Neuronal stem cell (in vitro differentiated cells): ENCODE measurements around the gene CKMT1A.
"Not testable (repeated sequence)": the region's sequence is repeated elsewhere in the genome, so short reads cannot be mapped to it uniquely, and the experiment has no call there.

Experiments used
- DNase-seq: peaks from one replicate; pipeline ENCODE4 v3.0.0-alpha.2; 2013; ENCODE audit warnings: low spot score
- H2AFZ ChIP-seq: one replicate; pipeline ENCODE4 v1.6.1; 2013; ENCODE audit warnings: mild to moderate bottlenecking, low read length, inconsistent platforms
- H2AK5ac ChIP-seq: 2 replicates; pipeline ENCODE4 v1.6.1; 2013; ENCODE audit warnings: low read depth, mild to moderate bottlenecking, inconsistent platforms, low read length, moderate library complexity, mixed read lengths
- H2BK120ac ChIP-seq: 2 replicates; pipeline ENCODE4 v1.6.1; 2013; ENCODE audit warnings: low read depth, mild to moderate bottlenecking, inconsistent platforms, low read length, moderate library complexity, mixed read lengths
- H2BK12ac ChIP-seq: one replicate; pipeline ENCODE4 v1.6.1; 2013; ENCODE audit warnings: low read length, inconsistent platforms
- H2BK15ac ChIP-seq: 2 replicates; pipeline ENCODE4 v1.6.1; 2013; ENCODE audit warnings: mild to moderate bottlenecking, low read length, inconsistent platforms, mixed read lengths
- H2BK5ac ChIP-seq: one replicate; pipeline ENCODE4 v1.6.1; 2013; ENCODE audit warnings: inconsistent platforms, mild to moderate bottlenecking, low read length, moderate library complexity
- H3K14ac ChIP-seq: one replicate; pipeline ENCODE4 v1.6.1; 2013; ENCODE audit warnings: low read length, inconsistent platforms
- H3K18ac ChIP-seq: 2 replicates; pipeline ENCODE4 v1.6.1; 2013; ENCODE audit warnings: low read length, inconsistent platforms
- H3K23ac ChIP-seq: 2 replicates; pipeline ENCODE4 v1.6.1; 2013; ENCODE audit warnings: low read depth, mild to moderate bottlenecking, mixed read lengths, low read length, inconsistent platforms; ENCODE audit not compliant: poor library complexity
- H3K27ac ChIP-seq: replicated peaks from 3 replicates; pipeline ENCODE4 v1.5.1; 2013; ENCODE audit warnings: low read length, inconsistent platforms
- H3K27me3 ChIP-seq, 3 experiments: 2 replicates each; pipeline ENCODE4 v1.6.1; 2013; ENCODE audit warnings: low read length in 3 of 3, mild to moderate bottlenecking in 2 of 3, inconsistent platforms in 1 of 3, low read depth in 1 of 3, mixed read lengths in 1 of 3, moderate library complexity in 1 of 3; ENCODE audit not compliant: control insufficient read depth in 3 of 3, insufficient read depth in 3 of 3
- H3K36me3 ChIP-seq, 2 donors: replicated peaks in 1 of 2; 2 replicates each; pipeline ENCODE4 v1.6.1; 2013; ENCODE audit warnings: low read length in 2 of 2; ENCODE audit not compliant: control insufficient read depth in 2 of 2, insufficient read depth in 2 of 2
- H3K4ac ChIP-seq: 2 replicates; pipeline ENCODE4 v1.6.1; 2013; ENCODE audit warnings: inconsistent platforms, mild to moderate bottlenecking, low read length, moderate library complexity
- H3K4me1 ChIP-seq, 2 donors: 1 replicate in 1 of 2; 2 replicates in 1 of 2; pipeline ENCODE4 v1.6.1; 2013; ENCODE audit warnings: low read length in 2 of 2, low read depth in 1 of 2; ENCODE audit not compliant: control insufficient read depth in 2 of 2, insufficient read depth in 1 of 2
- H3K4me2 ChIP-seq: one replicate; pipeline ENCODE4 v1.6.1; 2013; ENCODE audit warnings: mild to moderate bottlenecking, low read length, inconsistent platforms; ENCODE audit not compliant: insufficient read depth, poor library complexity, severe bottlenecking
- H3K4me3 ChIP-seq, 2 donors: 2 replicates each; pipeline ENCODE4 v1.5.1; 2013; ENCODE audit warnings: low read length in 2 of 2, mild to moderate bottlenecking in 2 of 2, inconsistent platforms in 1 of 2, moderate library complexity in 1 of 2
- H3K79me1 ChIP-seq: one replicate; pipeline ENCODE4 v1.6.1; 2013; ENCODE audit warnings: low read depth, mild to moderate bottlenecking, inconsistent platforms, low read length, moderate library complexity
- H3K9ac ChIP-seq: one replicate; pipeline ENCODE4 v1.6.1; 2013; ENCODE audit warnings: mild to moderate bottlenecking, low read depth, low read length, inconsistent platforms; ENCODE audit not compliant: poor library complexity
- H3K9me3 ChIP-seq, 2 donors: replicated peaks in 1 of 2; 2 replicates each; pipeline versions ENCODE3 to v1.6.1; 2013; ENCODE audit warnings: low read length in 2 of 2, mild to moderate bottlenecking in 2 of 2, inconsistent platforms in 1 of 2, low read depth in 1 of 2, mixed read lengths in 1 of 2, moderate library complexity in 1 of 2; ENCODE audit not compliant: control insufficient read depth in 2 of 2, insufficient read depth in 1 of 2
- H4K8ac ChIP-seq: one replicate; pipeline ENCODE4 v1.6.1; 2013; ENCODE audit warnings: low read depth, mild to moderate bottlenecking, inconsistent platforms, low read length, moderate library complexity
- H4K91ac ChIP-seq: one replicate; pipeline ENCODE4 v1.6.1; 2013; ENCODE audit warnings: low read length, low read depth, mild to moderate bottlenecking, inconsistent platforms; ENCODE audit not compliant: poor library complexity
- WGBS, 2 donors: extraction: QIAGEN DNeasy Blood & Tissue Kit; methylation state at CpG; one replicate each; pipeline ENCODE4 v1.1.7; 2013; ENCODE audit warnings: missing lambda C conversion rate in 2 of 2, mixed read lengths in 1 of 2; ENCODE audit not compliant: insufficient read length in 2 of 2, insufficient replicate concordance in 1 of 2; ENCODE audit errors: extremely low coverage in 2 of 2; 5-methylcytosine and 5-hydroxymethylcytosine counted together

CKMT1A gene

DNA sequence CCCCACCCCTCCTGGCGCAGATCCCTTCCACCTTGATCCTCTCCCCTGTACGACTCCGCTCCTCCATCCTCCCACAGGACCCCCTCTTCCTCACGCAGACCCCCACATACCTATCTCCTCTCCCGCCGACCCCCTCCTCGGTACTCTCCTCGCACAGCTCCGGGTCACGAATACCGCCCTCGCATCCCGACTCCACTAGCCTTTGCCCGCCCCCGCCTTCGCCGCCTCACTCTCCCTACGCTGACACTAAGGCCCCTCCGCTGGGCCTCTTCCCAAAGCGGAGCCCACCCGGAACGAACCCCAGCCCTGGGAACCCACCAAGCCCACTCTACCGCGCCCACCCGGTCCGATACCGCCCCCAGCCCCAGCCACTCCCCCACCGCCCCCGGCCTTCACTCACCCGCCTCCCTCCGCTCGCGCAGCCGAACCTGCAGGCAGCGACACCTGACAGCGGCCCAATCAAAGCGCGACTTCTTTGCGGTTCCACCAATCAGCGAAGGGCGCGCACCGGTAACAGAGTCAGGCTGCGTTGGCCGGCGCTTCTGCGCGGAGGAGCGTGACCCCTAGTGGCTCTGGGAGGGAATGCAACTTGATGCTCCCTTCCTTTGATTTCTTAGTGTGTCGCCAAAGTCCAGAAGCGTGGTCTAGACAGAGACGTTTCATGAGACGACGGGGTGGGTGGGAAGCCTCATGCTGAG is 3.9 kb upstream of the CKMT1A start:
- not testable (repeated sequence) for H3K27ac ChIP-seq, DNase-seq, H3K18ac ChIP-seq, H2AFZ ChIP-seq, H3K9me3 ChIP-seq, H3K4me2 ChIP-seq, H3K14ac ChIP-seq, H3K4ac ChIP-seq, H2BK5ac ChIP-seq, H2BK12ac ChIP-seq, H3K23ac ChIP-seq, H3K4me1 ChIP-seq, H2AK5ac ChIP-seq, H3K27me3 ChIP-seq, H2BK120ac ChIP-seq, H3K79me1 ChIP-seq, H4K91ac ChIP-seq, H3K4me3 ChIP-seq, H2BK15ac ChIP-seq, H4K8ac ChIP-seq, H3K9ac ChIP-seq, H3K36me3 ChIP-seq
- WGBS, 2 donors = no CpG with 5 or more reads among the region's 54 CpGs

- not testable (repeated sequence) for H3K23ac ChIP-seq, H3K79me1 ChIP-seq, H3K9me3 ChIP-seq, H2BK12ac ChIP-seq, H2AFZ ChIP-seq, DNase-seq, H3K27ac ChIP-seq, H2BK5ac ChIP-seq, H3K9ac ChIP-seq, H3K4me3 ChIP-seq, H2AK5ac ChIP-seq, H2BK120ac ChIP-seq, H3K18ac ChIP-seq, H2BK15ac ChIP-seq, H3K36me3 ChIP-seq, H3K4me2 ChIP-seq, H3K14ac ChIP-seq, H4K91ac ChIP-seq, H3K27me3 ChIP-seq, H3K4ac ChIP-seq, H3K4me1 ChIP-seq, H4K8ac ChIP-seq
- WGBS, 2 donors = no CpG with 5 or more reads among the region's 7 CpGs
Observed at GRCh38 chr15:43692679-43693078, 980 bp upstream of the CKMT1A start.

DNA sequence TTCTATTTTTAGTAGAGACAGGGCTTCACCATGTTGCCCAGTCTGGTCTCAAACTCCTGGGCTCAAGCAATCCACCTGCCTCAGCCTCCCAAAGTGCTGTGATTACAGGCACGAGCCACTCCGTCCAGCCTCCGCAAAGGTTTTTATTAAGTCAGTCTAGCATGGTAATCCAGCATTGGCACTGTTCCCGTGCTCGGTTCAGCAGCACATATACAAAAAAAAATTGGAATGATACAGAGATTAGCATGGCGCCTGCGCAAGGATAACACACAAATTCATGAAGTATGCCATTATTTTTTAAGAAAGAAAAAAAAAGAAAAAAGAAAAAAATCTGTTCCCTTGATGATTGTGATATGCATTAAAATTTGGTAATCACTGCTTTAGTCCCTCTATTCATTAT is 8.5 kb downstream of the CKMT1A start:
- H2AK5ac ChIP-seq = no peak overlapping the region
- H2BK15ac ChIP-seq = no peak overlapping the region
- no peak overlapping the region for H4K91ac ChIP-seq
- H3K27ac ChIP-seq = no peak overlapping the region
- no peaks in the 10 kb centered on the region for H3K36me3 ChIP-seq
- no peaks in the 10 kb centered on the region for H3K27me3 ChIP-seq
- no peak overlapping the region for H2BK12ac ChIP-seq
- H3K14ac ChIP-seq = no peak overlapping the region
- H3K79me1 ChIP-seq = no peaks in the 10 kb centered on the region
- H3K9ac ChIP-seq = no peak overlapping the region
- DNase-seq = no peak
- no peak overlapping the region for H3K23ac ChIP-seq
- no peaks in the 10 kb centered on the region for H3K4me1 ChIP-seq
- no peak overlapping the region for H2AFZ ChIP-seq
- no peak overlapping the region for H3K18ac ChIP-seq
- no peak overlapping the region for H2BK5ac ChIP-seq
- H3K4me3 ChIP-seq = no peak overlapping the region
- H2BK120ac ChIP-seq = no peak overlapping the region
- no peaks in the 10 kb centered on the region for H3K9me3 ChIP-seq
- no peak overlapping the region for H3K4me2 ChIP-seq
- H3K4ac ChIP-seq = no peak overlapping the region
- WGBS, 2 donors = no CpG with 5 or more reads among the region's 7 CpGs
- no peak overlapping the region for H4K8ac ChIP-seq

DNA sequence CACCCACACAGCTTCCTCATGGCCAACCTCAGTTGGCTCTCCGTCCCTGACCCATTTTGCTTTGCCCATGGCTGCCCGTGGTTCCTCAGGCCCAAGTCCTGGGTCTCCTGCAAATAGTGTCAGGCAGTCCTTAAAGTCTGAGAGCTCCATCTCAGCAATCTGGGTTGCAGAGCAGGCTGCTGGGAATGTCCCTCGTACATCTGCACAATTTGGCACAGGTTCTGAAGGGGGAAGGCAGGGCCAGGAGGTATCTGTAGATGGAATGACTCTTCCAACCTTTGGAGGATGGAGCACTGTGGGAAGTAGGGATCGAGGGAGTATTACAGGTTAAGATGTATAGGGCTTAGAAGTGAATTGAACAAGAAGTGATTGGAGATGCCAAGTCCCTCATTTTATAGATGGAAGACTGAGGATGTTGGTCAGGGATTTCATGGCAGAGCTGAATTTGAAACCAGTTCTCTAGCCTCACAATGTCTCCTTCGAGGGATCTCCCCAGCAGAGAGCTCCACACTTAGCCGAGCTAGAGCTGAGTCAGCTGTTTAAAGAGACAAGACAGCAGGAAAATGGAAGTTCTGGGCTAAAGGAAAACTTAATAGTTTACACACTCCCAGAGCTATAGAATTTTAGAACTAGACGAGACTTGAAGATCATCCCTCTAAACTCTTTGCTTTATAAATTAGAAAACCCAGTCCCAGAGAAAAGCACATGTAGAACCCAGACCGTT is 9.2 kb downstream of the CKMT1A start:
- Histone ChIP-seq H3K4me2 (no peak overlapping the region), H3K9ac (no peak overlapping the region), H2BK15ac (no peak overlapping the region), H4K8ac (no peak overlapping the region), H3K23ac (no peak overlapping the region), H2AK5ac (no peak overlapping the region), H3K9me3 (no peaks in the 10 kb centered on the region), H2BK5ac (no peak overlapping the region), H3K4me3 (no peak overlapping the region), H3K4ac (no peak overlapping the region), H2BK120ac (no peak overlapping the region), H4K91ac (no peak overlapping the region), H3K18ac (no peak overlapping the region), H3K14ac (no peak overlapping the region), H2BK12ac (no peak overlapping the region), H3K27ac (no peak overlapping the region), H3K79me1 (no peaks in the 10 kb centered on the region), H3K36me3 (no peaks in the 10 kb centered on the region), H3K27me3 (no peaks in the 10 kb centered on the region), H3K4me1 (no peaks in the 10 kb centered on the region), H2AFZ (no peak overlapping the region)
- WGBS, 2 donors = no CpG with 5 or more reads among the region's 8 CpGs
- DNase-seq = no peak
